HS-5 (cell line): ENCODE measurements around the gene DCLK2.

Experiments
- DNase-seq: peaks from one replicate; pipeline ENCODE4 v3.0.0-alpha.2; 2012; ENCODE audit warnings: low read depth

DCLK2 gene

DNA sequence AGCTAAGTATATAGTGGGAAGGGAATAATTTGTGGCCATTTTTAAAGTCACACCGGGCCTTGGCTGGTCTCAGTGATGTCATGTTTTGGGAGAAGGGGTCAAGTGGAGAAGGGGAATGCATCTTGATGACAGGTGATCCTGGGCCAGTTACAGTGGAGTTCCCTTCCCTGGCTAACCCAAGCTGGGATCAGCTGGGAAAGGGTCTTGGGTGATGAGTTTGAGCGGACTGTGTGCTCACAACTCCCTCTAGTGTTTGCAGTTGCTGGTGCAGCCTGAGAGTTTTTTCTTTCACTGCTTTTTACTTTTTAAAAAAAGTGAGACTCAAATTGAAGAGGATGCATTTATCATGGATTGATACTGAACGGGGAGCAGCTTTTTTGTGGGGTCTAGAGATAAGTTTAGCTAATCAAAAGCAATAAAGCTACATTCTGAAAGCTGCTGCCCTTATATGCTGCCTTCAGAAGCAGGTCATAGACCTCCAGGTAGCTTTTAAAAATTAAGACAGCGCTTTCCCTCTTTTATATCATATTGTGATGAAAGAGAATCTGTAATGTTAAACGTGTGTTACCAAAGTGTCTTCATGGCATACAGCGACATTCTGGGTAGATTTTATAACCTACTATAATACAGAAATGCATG, 164.7 kb downstream of the DCLK2 start:
- DNase-seq: no peak

- DNase-seq: no peak
Observed at GRCh38 chr4:150243932-150244331, 165.7 kb downstream of the DCLK2 start.

DNA sequence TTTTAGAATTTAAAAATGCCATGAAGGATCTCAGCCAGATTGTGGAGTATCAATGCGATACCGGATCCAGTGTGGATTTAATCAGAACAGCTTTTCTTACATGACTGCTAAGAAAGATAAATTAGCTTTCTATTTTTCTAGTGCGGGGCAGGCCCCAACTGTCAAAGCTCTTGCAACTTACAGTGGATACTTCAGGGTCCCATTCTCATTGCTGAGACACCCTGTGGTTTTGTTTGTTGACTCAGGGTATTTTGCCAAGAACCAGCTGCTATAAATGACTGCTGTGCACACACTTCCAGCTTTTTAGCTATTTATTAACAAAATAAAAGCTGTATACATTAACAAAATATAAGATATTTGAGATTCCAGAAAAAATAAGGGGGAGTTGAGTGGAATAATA, 166.4 kb downstream of the DCLK2 start:
- no peak for DNase-seq

DNA sequence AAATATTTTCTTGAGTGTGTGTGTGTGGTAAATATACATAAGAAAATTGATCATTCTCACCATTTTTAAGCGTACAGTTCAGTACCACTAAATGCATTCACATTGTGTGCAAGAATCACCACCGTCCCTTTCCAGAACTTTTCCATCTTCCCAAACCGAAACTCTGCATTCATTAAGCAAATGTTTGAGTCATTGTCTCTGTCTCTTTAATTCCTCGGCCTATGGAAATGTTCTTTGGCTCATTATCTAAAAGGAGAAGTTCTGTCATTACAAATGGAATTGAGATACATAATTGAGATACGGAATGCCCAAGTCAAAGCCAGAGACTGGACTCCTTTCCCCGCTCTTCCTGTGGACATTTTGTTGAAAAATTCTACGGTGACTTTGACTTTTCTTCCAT, 168.9 kb downstream of the DCLK2 start:
- DNase-seq: no peak

- no peak for DNase-seq
Observed at GRCh38 chr4:150248181-150248580, 169.9 kb downstream of the DCLK2 start.

GRCh38 chr4:150250293-150250997, 172.2 kb downstream of the DCLK2 start:
- no peak for DNase-seq

DNA sequence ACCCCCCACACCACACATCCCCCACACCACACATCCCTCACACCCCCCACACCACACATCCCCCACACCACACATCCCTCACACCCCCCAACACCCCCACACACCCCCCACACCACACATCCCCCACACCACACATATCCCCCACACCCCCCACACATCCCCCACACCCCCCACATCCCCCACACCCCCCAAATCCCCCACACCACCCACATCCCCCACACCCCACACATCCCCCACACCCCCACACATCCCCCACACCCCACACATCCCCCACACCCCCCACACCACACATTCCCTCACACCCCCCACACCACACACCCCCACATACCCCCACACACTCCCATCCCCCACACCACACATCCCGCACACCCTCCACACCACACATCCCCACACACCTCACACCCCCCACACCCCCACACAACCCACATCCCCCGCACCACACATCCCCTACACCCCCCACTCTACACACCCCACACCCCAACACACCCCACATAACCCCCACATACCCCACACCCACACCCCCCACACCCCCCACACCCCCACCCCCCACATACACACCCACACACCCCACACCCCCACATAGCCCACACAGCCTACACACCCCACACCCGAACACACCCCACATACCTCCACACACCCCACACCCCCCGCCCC, 172.9 kb downstream of the DCLK2 start:
- no peak for DNase-seq

DNA sequence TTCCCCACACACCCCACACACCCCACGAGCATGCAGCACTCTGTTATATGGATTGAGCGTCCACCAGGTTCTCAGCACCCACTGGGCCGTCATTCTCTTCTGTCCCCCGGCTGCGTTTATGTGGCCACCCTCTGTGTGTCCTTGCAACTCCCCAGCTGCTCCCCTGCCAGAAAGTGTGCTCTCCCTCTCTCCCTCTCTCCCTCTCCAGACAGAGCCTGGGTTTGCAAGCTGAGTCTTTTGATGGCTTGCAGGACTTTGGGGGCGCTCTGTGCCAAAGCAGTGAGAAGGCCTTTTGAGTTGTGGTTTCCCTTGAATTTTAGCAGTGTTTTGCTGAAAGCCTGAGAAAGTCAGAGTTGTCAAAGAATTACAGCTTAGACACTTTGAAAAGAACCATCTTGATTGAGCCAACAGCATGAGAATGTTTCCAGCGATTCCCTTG, 173.5 kb downstream of the DCLK2 start:
- no peak for DNase-seq

- no peak for DNase-seq
Observed at GRCh38 chr4:150252306-150252705, 174.1 kb downstream of the DCLK2 start.

DNA sequence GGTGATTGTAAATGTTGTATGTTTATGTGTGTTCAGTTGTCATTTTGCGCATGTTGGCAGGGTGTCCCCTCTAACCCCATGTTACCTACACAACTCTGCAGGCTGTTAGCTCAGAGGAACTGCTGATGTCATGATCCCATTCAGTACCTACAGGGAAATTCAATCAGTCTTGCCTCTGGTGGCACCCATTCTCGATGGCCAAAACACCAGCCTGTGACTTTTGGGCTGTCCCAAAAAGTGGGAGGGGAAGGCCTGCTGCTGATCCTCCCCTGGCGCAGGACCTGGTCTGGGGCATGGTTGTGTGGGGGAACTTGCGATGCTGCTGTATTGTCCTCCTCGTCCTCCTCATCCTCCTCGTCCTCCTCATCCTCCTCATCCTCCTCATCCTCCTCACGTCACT, 174.5 kb downstream of the DCLK2 start:
- DNase-seq: no peak

- DNase-seq: no peak
Observed at GRCh38 chr4:150253416-150253815, 175.2 kb downstream of the DCLK2 start.

GRCh38 chr4:150253965-150254630, 175.9 kb downstream of the DCLK2 start:
- DNase-seq: no peak

- DNase-seq: no peak
Observed at GRCh38 chr4:150255610-150256224, 177.5 kb downstream of the DCLK2 start.

GRCh38 chr4:150256225-150256620, 178.0 kb downstream of the DCLK2 start:
- no peak for DNase-seq

- DNase-seq: no peak
Observed at GRCh38 chr4:150256841-150257730, 178.8 kb downstream of the DCLK2 start.

DNA sequence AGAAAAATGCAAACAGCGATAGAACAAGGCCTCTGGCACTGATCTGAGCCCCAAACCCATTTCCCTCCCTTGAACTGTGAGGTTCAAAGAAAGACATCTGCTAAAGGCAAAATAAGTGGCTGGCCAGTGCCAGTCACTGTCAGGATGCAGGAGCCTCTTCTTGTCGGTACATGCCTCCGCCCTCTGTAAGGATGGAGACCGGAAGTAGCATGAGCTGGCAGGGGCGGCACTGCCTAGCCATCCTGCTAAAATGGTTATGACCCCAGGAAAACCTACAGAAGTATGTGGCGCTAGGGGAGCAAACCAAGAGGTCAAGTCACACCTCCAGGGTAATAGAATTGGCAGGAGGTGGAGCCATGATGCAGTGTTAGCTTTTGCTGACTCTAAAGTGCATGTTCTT, 180.3 kb downstream of the DCLK2 start:
- no peak for DNase-seq

GRCh38 chr4:150259861-150260567, 181.8 kb downstream of the DCLK2 start:
- DNase-seq: no peak

DNA sequence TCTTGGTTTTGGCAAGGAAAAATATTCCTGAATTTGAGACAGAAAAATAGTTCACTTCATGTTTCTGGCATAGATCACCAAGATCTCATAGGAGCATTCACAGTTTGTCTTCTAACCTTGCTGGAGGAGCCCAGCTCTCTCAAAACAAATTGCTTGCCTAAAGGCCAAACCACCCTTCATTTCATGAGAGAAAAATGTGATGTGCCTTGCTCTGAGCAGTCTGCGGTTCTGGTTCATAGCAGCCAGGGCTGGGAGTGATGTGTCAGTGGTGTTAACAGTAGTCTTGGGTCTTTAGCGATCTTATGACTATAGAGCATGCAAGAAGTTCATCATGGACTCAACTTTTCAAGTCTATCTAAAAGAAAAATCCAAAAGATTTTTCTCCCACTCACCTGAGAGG, 183.3 kb downstream of the DCLK2 start:
- no peak for DNase-seq

DNA sequence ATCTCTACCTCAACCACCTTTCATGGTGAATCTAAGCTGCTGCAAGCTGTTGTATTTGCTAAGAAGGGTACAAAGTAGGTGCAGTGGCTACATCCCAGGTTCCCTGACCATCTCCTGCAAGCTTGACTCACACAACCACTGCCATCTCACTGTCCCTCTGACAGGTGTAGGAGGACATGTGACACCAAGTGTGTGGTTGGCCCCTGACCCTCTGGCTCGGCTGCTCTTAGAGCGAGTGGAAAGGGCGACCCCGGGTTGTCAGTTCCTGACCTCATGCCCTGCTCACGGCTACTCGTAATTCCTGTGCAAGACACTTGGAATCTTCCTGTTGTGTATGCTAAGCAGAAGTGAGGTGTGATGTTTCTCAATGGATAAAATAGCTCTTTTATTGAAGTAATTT, 184.4 kb downstream of the DCLK2 start:
- DNase-seq: no peak

DNA sequence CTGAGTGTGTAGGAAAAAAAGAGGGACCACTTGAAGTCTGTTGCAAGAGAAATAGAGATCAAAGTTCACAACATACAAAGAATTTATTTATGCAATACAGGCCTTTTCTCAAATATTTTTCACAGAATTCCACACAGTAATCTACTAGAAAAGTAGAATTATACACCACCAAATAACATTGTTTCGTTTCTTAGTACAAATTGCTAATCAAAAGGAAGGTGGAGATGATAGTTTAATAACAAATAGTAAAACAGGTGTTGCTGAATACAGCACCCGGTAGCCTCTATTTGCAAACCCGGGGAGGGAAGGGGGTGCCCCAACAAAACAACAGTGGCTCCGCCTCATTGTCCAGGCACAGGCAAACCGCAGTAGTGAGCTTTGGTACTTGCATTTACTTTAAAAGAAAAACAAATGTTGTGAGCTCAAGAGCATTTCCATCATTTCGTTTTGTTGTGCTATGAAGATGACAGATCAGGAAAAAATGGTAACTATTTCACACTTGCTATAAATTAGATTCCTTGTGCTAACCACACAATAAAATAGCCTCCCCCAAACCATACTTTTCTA, 186.4 kb downstream of the DCLK2 start:
- DNase-seq: no peak
